ENCODE results near the gene FOXE1.

FOXE1 gene

DNA sequence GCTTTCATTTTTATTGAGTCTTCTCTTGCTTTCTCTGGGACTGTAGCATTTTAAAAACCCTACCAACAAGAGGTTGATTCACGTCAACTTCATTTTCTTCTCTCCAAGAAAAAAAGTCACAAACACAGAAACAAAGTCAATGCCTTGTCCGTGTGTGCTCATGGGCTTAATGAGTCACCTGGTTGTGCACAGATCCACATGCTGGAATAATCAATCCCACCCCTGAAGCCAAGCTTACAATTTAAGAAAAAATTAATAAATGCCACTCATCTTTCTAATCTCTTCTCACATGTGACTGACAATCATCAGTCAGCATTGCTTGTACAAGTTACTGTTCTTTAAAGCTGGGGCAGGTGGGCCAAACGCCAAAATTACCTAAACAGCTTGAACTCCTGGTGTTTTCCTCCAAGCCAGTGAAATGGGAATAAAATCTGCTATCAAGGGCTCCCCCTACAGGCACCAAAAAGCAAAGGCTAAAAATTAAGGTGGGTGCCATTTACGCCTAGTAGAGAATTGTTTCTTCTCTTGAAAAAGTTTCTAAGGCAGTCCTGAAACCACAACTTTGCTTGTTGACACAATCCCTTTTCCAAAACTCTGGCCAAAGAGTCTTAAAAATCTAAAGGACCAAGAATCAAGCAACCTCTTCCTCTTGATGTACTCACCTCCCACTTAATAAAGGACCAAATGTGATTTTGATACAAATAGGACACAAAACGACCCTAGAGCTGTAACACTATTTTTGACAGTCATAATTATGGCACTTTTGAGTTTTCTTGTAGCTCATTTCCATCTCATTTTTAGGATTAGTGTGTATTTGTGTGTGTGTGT, 47.9 kb downstream of the FOXE1 start:
- H3K4me3 ChIP-seq (ENCODE audit: low read length) = no peak overlapping the region
- H3K4me1 ChIP-seq (ENCODE audit: control insufficient read depth, insufficient read depth, low read length) = no peaks in the 10 kb centered on the region
- H3K9me3 ChIP-seq (replicated peaks; ENCODE audit: low read length) = no peaks in the 10 kb centered on the region
- H3K9ac ChIP-seq (ENCODE audit: low read depth, low read length) = no peak overlapping the region
- peaks cover 4% of the 10 kb centered on the region for H3K36me3 ChIP-seq (ENCODE audit: insufficient read depth, low read length)
- no peaks in the 10 kb centered on the region for H3K27me3 ChIP-seq (ENCODE audit: control insufficient read depth, insufficient read depth, low read length)
- H3K4me2 ChIP-seq (ENCODE audit: low read length) = no peak overlapping the region

DNA sequence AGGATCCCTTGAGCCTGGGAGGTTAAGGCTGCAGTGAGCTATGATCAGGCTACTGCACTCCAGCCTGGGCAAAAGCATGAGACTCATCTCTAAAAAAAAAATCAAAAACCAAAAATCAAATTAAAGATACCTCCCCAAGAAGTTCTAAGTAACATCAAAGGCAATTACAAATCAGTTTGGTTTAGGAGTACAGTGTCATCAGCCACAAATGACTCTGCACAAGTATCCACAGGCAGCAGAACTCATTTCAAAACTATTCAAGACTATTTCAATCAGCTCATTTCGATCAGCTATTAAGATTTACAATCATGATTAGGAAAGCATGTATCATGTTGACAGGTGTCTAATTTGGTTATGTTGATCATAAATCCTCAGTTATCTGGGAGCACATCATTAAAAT, 50.2 kb downstream of the FOXE1 start:
- Histone ChIP-seq H3K27me3 (ENCODE audit: control insufficient read depth, insufficient read depth, low read length) (no peaks in the 10 kb centered on the region), H3K36me3 (ENCODE audit: insufficient read depth, low read length) (peaks cover 4% of the 10 kb centered on the region), H3K9ac (ENCODE audit: low read depth, low read length) (no peak overlapping the region), H3K4me3 (ENCODE audit: low read length) (no peak overlapping the region), H3K4me1 (ENCODE audit: control insufficient read depth, insufficient read depth, low read length) (no peaks in the 10 kb centered on the region), H3K4me2 (ENCODE audit: low read length) (no peak overlapping the region), H3K9me3 (replicated peaks; ENCODE audit: low read length) (no peaks in the 10 kb centered on the region)

DNA sequence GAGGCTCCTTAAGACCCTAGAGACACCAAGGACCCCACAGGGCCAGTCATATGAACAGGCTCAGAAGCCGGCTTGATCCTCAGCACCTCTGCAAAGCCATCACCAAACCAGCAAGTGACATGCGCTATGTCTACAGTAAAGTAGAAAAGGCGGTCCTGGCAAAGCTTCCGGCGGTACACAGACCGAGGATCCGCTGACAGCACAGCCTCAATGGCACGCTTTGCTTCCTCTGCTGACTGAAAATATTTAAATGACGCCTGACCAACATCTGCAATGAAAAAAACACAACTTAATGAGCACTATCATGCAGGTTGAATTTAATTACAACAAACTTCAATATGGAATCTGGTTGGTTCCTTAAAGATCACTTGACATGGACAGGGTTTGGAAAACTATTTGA, 51.7 kb downstream of the FOXE1 start:
- Histone ChIP-seq H3K9ac (ENCODE audit: low read depth, low read length) (no peak overlapping the region), H3K4me1 (ENCODE audit: control insufficient read depth, insufficient read depth, low read length) (no peaks in the 10 kb centered on the region), H3K36me3 (ENCODE audit: insufficient read depth, low read length) (peaks cover 10% of the 10 kb centered on the region), H3K27me3 (ENCODE audit: control insufficient read depth, insufficient read depth, low read length) (no peaks in the 10 kb centered on the region), H3K4me2 (ENCODE audit: low read length) (no peak overlapping the region), H3K4me3 (ENCODE audit: low read length) (no peak overlapping the region), H3K9me3 (replicated peaks; ENCODE audit: low read length) (no peaks in the 10 kb centered on the region)

DNA sequence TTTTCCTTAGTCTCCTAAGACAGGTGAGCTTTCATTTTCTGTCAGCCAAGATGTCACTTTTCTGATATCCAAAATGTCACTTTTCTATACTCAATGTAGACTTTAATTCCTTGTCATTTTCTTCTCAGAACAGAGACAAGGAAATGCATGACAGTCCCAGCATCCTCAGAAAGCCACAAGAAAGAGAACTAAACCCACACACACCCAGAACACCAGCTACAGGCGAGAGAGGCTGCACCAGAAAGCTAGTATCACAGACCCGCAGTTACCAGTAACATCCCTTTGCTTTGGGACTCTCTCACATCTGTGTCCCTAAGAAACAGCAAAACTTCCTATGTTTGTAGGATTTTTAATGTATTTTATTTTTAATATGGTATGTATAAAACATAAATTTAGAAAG, 52.2 kb downstream of the FOXE1 start:
- no peaks in the 10 kb centered on the region for H3K9me3 ChIP-seq (replicated peaks; ENCODE audit: low read length)
- peaks cover 15% of the 10 kb centered on the region for H3K36me3 ChIP-seq (ENCODE audit: insufficient read depth, low read length)
- no peak overlapping the region for H3K9ac ChIP-seq (ENCODE audit: low read depth, low read length)
- H3K4me2 ChIP-seq (ENCODE audit: low read length) = no peak overlapping the region
- H3K27me3 ChIP-seq (ENCODE audit: control insufficient read depth, insufficient read depth, low read length) = no peaks in the 10 kb centered on the region
- no peak overlapping the region for H3K4me3 ChIP-seq (ENCODE audit: low read length)
- no peaks in the 10 kb centered on the region for H3K4me1 ChIP-seq (ENCODE audit: control insufficient read depth, insufficient read depth, low read length)
